GM21447 (cell line): ENCODE measurements around the gene TIFAB.
"Not testable (repeated sequence)": the region's sequence is repeated elsewhere in the genome, so short reads cannot be mapped to it uniquely, and the experiment has no call there.

ENCODE experiments used
- ATAC-seq: cut with Tn5 transposase; IDR thresholded peaks from one replicate; pipeline ENCODE4 v1.9.1; 2021; ENCODE audit not compliant: unreplicated experiment

TIFAB gene, protein sequence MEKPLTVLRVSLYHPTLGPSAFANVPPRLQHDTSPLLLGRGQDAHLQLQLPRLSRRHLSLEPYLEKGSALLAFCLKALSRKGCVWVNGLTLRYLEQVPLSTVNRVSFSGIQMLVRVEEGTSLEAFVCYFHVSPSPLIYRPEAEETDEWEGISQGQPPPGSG

GRCh38 chr5:135452321-135453030, at the start of gene TIFAB:
TSS of gene TIFAB (minus strand) at chr5:135452351. CDS start at chr5:135449939, 2,412 bp downstream.
- no peak for ATAC-seq

- no peak for ATAC-seq
Measured at GRCh38 chr5:135498637-135498995, 46.5 kb upstream of the TIFAB start.

DNA sequence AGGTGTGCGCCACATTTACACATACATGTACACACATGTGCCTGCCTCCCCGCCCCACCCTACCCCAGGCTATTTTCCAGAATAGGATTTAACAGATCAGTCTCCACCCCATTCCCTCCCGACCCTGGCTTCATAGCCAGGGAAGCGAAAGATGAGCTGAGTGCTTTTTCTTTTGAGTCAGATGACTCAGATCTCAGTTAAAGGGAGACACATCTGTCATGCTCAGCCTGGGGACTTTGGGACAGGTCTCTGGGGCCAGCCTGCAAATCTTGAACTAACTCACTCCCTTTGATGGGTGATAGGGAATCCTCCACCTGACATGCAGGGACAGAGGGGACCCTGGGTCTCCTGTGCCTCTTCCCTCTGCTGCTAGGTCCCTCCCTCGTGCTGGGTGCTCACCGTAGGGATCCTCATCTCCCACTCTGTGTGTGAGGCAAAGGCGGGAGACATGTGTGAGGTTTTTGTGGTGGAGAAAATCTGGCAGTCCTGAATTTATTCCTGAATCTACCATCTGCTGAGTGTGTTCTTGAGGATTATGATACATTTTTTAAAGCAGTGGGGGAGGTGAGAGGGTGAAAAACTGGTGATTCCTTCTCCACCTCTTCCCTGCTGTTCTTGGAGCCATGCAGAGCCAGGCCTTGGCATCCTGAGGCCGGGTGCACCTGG, 46.0 kb upstream of the TIFAB start:
- ATAC-seq: no peak

- ATAC-seq: not testable (repeated sequence)
Measured at GRCh38 chr5:135495531-135495930, 43.4 kb upstream of the TIFAB start.

DNA sequence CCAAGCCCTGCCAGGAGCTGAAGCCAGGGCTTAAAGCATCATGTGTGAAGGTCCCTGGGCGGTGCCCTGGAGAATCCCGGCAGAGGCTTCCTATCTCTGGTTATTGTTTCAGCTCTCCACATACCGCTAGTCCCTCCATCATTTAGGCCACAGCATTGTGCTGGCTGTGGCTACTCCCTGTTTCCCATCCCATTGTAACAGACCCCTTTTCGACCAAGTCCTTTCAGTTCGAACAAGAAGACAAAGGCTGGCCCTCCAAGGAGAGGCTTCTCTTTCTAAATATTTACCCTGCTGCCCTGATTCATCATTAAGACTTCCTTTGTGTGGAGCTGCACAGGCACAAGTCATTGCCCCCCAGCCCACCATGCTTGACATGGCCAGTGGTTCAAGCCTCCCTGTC, 42.0 kb upstream of the TIFAB start:
- no peak for ATAC-seq

- no peak for ATAC-seq
Measured at GRCh38 chr5:135493406-135494180, 41.4 kb upstream of the TIFAB start.

GRCh38 chr5:135492319-135492626, 40.1 kb upstream of the TIFAB start:
- no peak for ATAC-seq

DNA sequence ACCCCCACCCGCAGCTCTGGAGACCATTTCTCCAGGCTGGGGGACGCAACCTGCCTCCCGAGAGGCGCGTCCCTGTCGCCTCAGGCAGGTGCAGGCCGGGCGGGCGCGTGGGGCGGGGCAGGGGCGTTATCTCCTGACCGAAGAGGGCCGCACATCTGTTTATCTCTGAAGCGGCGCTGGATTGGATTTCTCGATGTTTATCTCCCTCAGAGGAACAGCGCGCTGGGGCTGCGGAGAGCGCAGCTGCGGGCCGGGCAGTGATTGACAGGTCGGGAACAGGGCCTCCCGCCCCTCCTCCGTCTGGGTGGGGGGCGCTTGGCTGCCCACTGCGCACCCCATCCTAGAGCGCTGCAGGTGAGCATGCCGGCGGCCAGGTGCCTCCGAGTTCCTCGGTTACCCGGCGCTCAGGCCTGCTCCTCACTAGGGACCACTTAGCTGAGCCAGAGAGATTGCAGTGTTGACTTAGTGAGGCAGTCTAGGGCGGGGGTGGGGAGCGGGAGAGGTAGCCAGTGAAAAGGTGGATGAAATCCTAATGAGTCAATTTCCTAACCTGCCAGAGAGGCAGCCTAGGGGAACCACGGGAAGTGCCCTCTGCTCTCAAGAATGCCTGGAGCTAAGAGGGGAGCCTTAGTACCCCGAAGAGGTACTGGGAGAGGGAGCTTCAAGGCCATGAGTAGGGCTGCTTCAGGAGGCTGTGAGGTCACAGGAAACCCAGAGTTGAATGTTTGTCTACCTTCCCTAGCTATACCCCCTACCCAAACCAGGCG, 39.6 kb upstream of the TIFAB start:
- no peak for ATAC-seq

DNA sequence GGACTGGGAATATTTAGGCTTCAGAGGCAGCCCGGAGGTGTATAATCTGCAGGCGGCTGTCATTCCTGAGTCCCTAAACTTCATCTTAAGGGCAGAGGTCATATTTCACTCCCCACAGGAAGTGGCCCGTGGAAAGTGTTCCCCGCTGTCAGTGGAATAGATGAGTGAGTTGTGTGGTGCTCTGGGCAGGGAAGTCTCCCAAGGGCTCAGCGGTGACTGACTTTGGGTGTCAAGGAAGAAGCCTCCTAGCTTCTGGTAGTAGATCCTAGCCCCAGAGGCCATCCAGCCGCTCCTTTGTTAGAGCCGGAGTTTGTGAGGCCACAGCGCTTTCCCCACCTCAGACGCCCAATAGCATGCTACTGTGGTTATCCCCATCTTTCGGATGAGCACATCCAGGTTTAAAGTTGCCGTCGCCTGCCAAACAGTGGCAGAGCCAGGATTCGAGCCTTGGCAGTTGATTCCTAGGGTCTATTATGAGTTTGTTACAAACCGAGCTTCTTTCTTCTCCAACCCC, 38.9 kb upstream of the TIFAB start:
- no peak for ATAC-seq

GRCh38 chr5:135490245-135491037, 38.3 kb upstream of the TIFAB start:
- ATAC-seq: no peak

GRCh38 chr5:135489466-135490244, 37.5 kb upstream of the TIFAB start:
- no peak for ATAC-seq

DNA sequence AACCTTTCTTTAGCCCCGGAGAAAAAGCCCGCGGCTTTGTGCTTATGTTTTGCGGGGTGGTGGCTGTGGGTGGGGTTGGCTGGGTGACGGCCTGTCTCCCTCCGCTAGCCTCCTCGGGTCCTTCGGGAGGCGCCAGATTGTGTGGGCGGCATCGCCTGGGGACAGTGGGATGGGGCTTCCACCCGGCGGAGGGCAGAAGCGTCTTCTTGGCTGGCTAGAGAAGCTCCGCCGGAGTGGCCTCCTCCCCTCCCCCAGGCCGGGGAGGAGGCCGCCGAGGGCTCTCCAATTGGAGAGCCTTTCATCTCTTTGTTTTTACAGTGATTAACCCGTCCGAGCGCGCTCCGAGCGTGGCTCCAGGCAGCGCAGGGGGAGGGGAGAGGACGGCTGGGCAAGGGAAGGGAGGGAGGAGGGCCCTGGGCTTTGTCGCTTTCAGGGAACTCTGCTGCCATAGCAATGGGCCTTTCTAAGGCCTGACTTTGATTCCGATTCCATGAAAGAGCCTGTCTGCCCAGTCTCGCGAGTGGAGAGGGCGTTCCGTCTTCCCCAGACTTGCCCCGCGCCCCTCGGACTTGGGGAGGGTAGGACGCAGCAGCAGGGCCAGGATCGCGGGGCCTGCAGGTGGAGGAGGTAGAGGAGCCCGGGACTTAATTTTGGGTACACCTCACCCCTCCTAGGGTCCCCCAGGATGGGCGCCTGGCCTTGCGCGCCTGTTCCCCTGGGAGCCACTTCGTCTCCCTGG, 36.7 kb upstream of the TIFAB start:
- no peak for ATAC-seq

GRCh38 chr5:135487839-135488514, 35.8 kb upstream of the TIFAB start:
- no peak for ATAC-seq

DNA sequence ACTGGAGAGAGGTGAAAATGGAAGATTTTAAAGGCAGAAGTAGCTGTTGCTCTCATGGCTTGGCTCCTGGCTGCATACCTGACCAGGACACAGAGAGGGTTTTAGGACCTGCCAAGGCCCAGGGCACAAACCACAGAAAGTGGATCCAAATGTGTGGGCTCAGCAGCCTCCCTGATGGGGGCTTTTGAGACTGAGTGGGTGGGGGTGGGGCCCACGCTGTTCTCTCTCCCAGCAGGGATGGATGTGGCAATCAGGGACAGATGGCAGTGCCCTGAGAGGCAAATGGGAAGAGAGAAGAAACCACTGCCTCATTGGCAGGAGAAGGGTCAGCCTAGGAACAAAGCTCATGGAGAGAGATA, 34.9 kb upstream of the TIFAB start:
- no peak for ATAC-seq

DNA sequence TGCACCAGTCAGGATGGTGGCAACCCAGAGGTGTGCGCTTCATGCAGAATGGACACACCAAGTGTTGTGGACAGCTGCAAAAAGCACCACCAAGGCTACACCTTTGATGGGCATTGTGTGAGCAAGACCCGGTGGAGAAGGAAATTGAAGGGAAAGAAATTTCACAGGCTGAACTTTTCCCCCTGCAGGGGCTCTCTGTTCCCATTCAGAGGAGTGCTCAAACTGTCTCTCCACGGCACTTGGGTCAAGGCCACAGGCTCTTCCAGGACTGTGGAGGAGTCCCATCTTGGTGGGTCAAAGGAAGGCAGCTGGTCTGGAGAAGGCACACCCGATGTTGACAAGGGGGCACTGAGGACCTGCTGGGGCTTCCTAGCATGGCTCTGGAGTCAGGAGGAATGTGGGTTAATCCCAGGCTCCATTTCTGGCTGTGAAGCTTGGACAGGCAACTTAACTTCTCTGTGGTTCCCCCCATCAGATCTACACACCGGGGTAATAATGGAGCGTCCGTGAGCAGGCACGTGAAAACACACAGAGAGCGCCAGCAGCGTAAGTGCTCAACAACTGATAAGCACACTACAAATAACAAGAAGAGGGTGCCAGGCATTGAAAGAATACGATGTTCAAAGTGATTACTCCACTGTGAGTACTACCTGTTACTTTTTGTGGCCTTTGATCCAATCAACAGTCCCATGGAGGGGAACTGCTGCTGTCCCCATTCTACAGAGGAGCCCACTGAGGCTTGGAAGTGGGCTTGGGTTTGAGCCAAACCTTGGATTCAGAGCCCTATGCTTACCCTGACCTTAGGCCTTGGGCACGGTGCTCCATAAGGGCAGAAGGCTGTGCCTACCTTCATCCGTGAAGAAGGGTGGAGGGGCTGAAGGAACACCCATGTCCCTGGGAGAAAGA, 34.2 kb upstream of the TIFAB start:
- ATAC-seq: no peak

GRCh38 chr5:135484674-135485086, 32.5 kb upstream of the TIFAB start:
- ATAC-seq: no peak

- no peak for ATAC-seq
Measured at GRCh38 chr5:135483254-135483653, 31.1 kb upstream of the TIFAB start.
